ENCODE data around the gene FAM210A.

Gene FAM210A

GRCh38 chr18:13720847-13721246 is 5.5 kb downstream of the FAM210A start:
- no peak for ATAC-seq (ENCODE audit: insufficient read depth, low read depth)
- Histone ChIP-seq H3K9ac (ENCODE audit: low read depth, low read length) (no peak overlapping the region), H3K4me2 (ENCODE audit: insufficient read depth, low read length) (no peak overlapping the region), H3K36me3 (ENCODE audit: insufficient read depth, low read length) (peaks cover 18% of the 10 kb centered on the region), H2AFZ (ENCODE audit: low read depth, low read length) (no peak overlapping the region), H4K20me1 (ENCODE audit: insufficient read depth, low read length) (peaks cover 24% of the 10 kb centered on the region), H3K9me3 (ENCODE audit: insufficient read depth, low read length, severe bottlenecking) (no peaks in the 10 kb centered on the region), H3K4me1 (ENCODE audit: insufficient read depth, low read length) (peaks cover 28% of the 10 kb centered on the region), H3K27ac (ENCODE audit: low read length) (no peak overlapping the region), H3K4me3 (ENCODE audit: low read depth in 1 of 2, low read length in 2 of 2) (no peak overlapping the region), H3K79me2 (ENCODE audit: insufficient read depth, low read length) (peaks cover 100% of the 10 kb centered on the region), H3K27me3 (ENCODE audit: insufficient read depth, low read length, poor library complexity) (no peaks in the 10 kb centered on the region)
- TF ChIP-seq CTCF (IDR thresholded peaks at IDR 0.05; ENCODE audit: borderline replicate concordance, extremely low read depth, low read length, poor library complexity, severe bottlenecking) = no peak
- TF ChIP-seq EZH2 (IDR thresholded peaks at IDR 0.05; ENCODE audit: borderline replicate concordance, low read depth, low read length, severe bottlenecking) = no peak
- no peak for DNase-seq

- TF ChIP-seq CTCF (IDR thresholded peaks at IDR 0.05; ENCODE audit: borderline replicate concordance, extremely low read depth, low read length, poor library complexity, severe bottlenecking) (no peak), EZH2 (IDR thresholded peaks at IDR 0.05; ENCODE audit: borderline replicate concordance, low read depth, low read length, severe bottlenecking) (no peak)
- Histone ChIP-seq H3K27ac (ENCODE audit: low read length) (no peak overlapping the region), H3K4me2 (ENCODE audit: insufficient read depth, low read length) (no peak overlapping the region), H3K4me1 (ENCODE audit: insufficient read depth, low read length) (peaks cover 22% of the 10 kb centered on the region), H3K9ac (ENCODE audit: low read depth, low read length) (no peak overlapping the region), H2AFZ (ENCODE audit: low read depth, low read length) (no peak overlapping the region), H4K20me1 (ENCODE audit: insufficient read depth, low read length) (peaks cover 24% of the 10 kb centered on the region), H3K79me2 (ENCODE audit: insufficient read depth, low read length) (peaks cover 100% of the 10 kb centered on the region), H3K4me3 (ENCODE audit: low read depth in 1 of 2, low read length in 2 of 2) (no peak overlapping the region), H3K36me3 (ENCODE audit: insufficient read depth, low read length) (peaks cover 18% of the 10 kb centered on the region), H3K27me3 (ENCODE audit: insufficient read depth, low read length, poor library complexity) (no peaks in the 10 kb centered on the region), H3K9me3 (ENCODE audit: insufficient read depth, low read length, severe bottlenecking) (no peaks in the 10 kb centered on the region)
- ATAC-seq (ENCODE audit: insufficient read depth, low read depth) (no peak), DNase-seq (no peak)
These were observed 6.2 kb downstream of the FAM210A start for GRCh38 chr18:13720123-13720522.

DNA sequence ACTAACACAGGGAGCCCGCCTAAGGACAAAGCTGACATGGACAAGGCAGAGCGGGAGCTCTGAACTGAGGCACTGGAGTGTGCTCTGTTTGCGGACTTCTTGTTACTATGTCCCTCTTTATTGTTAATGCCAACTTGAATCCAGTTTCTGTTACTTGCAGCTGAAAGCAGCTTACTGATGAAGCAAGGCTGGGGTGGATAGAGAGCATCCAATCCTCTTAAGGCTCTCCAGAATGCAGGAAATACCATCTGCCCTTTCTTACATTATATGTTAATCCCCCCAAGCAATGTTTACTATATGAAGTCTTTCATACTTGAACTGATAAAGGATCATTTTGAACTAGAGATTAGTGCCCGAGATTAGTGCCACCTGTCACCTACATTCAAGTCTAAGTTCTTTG is 9.4 kb downstream of the FAM210A start:
- no peaks in the 10 kb centered on the region for H3K9me3 ChIP-seq (ENCODE audit: insufficient read depth, low read length, severe bottlenecking)
- no peak for DNase-seq
- no peak for ATAC-seq (ENCODE audit: insufficient read depth, low read depth)
- H3K27me3 ChIP-seq (ENCODE audit: insufficient read depth, low read length, poor library complexity) = no peaks in the 10 kb centered on the region
- no peak overlapping the region for H3K4me3 ChIP-seq (ENCODE audit: low read depth in 1 of 2, low read length in 2 of 2)
- no peaks in the 10 kb centered on the region for H3K4me1 ChIP-seq (ENCODE audit: insufficient read depth, low read length)
- no peak overlapping the region for H3K9ac ChIP-seq (ENCODE audit: low read depth, low read length)
- no peak overlapping the region for H3K4me2 ChIP-seq (ENCODE audit: insufficient read depth, low read length)
- H3K27ac ChIP-seq (ENCODE audit: low read length) = no peak overlapping the region
- TF ChIP-seq CTCF (IDR thresholded peaks at IDR 0.05; ENCODE audit: borderline replicate concordance, extremely low read depth, low read length, poor library complexity, severe bottlenecking) (no peak), EZH2 (IDR thresholded peaks at IDR 0.05; ENCODE audit: borderline replicate concordance, low read depth, low read length, severe bottlenecking) (no peak)
- no peak overlapping the region for H2AFZ ChIP-seq (ENCODE audit: low read depth, low read length)
- peaks cover 15% of the 10 kb centered on the region for H4K20me1 ChIP-seq (ENCODE audit: insufficient read depth, low read length)
- peaks cover 13% of the 10 kb centered on the region for H3K36me3 ChIP-seq (ENCODE audit: insufficient read depth, low read length)
- H3K79me2 ChIP-seq (ENCODE audit: insufficient read depth, low read length) = peaks cover 99% of the 10 kb centered on the region

GRCh38 chr18:13715330-13715729 is 11.0 kb downstream of the FAM210A start:
- Histone ChIP-seq H3K27ac (ENCODE audit: low read length) (no peak overlapping the region), H3K9ac (ENCODE audit: low read depth, low read length) (no peak overlapping the region), H3K9me3 (ENCODE audit: insufficient read depth, low read length, severe bottlenecking) (no peaks in the 10 kb centered on the region), H2AFZ (ENCODE audit: low read depth, low read length) (no peak overlapping the region), H3K4me1 (ENCODE audit: insufficient read depth, low read length) (no peaks in the 10 kb centered on the region), H3K4me3 (ENCODE audit: low read depth in 1 of 2, low read length in 2 of 2) (no peak overlapping the region), H3K27me3 (ENCODE audit: insufficient read depth, low read length, poor library complexity) (no peaks in the 10 kb centered on the region), H3K36me3 (ENCODE audit: insufficient read depth, low read length) (peaks cover 3% of the 10 kb centered on the region; the same call in 1 of the 2 replicates), H4K20me1 (ENCODE audit: insufficient read depth, low read length) (peaks cover 18% of the 10 kb centered on the region), H3K4me2 (ENCODE audit: insufficient read depth, low read length) (no peak overlapping the region), H3K79me2 (ENCODE audit: insufficient read depth, low read length) (peaks cover 99% of the 10 kb centered on the region)
- TF ChIP-seq CTCF (IDR thresholded peaks at IDR 0.05; ENCODE audit: borderline replicate concordance, extremely low read depth, low read length, poor library complexity, severe bottlenecking) = no peak
- TF ChIP-seq EZH2 (IDR thresholded peaks at IDR 0.05; ENCODE audit: borderline replicate concordance, low read depth, low read length, severe bottlenecking) = no peak
- no peak for DNase-seq
- ATAC-seq (ENCODE audit: insufficient read depth, low read depth) = no peak

Data from DND-41 (cell line).